ENCODE results near the gene KIR3DL1.
"Not testable (repeated sequence)": the region's sequence is repeated elsewhere in the genome, so short reads cannot be mapped to it uniquely, and the experiment has no call there.

KIR3DL1 gene

DNA sequence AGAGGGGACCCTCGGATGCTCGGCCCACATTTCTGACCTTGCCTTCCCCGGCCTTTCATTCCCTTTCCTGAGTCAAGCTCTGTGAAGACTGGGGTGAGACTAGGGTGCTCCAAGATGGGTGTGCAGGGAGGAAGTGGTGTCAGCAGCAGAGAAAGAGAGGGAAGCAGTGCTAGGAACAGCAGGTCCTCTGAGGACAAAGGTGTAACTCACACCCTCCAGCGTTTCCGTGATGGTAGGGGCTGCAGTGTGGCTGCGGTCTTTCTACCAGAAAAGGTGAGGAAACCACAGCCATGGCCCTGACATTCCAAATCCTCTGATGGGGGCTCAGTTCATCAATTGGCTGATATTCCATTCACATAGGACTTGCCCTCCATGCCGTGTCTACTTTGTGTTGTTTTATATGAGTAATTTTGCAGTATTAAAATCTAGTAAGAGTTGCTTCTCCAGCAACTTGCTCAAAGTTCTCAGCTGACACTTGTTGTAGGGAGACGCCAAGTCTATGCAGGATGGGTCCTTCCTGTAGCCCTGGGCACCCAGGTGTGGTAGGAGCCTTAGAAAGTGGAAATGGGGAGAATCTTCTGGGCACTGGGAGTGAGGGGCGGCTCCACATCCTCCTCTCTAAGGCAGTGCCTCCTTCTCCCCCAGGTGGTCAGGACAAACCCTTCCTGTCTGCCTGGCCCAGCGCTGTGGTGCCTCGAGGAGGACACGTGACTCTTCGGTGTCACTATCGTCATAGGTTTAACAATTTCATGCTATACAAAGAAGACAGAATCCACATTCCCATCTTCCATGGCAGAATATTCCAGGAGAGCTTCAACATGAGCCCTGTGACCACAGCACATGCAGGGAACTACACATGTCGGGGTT is 1.6 kb downstream of the KIR3DL1 start:
- no peak for DNase-seq

DNA sequence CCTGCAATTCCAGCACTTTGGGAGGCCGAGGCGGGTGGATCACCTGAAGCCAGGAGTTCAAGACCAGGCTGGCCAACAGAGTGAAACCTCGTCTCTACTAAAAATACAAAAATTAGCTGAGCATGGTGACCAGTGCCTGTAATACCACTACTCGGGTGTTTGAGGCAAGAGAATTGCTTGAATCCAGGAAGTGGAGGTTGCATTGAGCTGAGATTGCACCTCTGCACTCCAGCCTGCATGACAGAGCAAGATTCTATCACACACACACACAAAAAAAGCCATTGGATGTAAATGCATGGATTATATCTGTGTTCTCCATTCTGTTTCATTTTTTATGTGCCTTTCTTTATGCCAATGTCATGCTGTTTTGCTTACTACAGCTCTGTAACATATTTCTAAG is 8.1 kb downstream of the KIR3DL1 start:
- DNase-seq, result not testable (repeated sequence)

DNA sequence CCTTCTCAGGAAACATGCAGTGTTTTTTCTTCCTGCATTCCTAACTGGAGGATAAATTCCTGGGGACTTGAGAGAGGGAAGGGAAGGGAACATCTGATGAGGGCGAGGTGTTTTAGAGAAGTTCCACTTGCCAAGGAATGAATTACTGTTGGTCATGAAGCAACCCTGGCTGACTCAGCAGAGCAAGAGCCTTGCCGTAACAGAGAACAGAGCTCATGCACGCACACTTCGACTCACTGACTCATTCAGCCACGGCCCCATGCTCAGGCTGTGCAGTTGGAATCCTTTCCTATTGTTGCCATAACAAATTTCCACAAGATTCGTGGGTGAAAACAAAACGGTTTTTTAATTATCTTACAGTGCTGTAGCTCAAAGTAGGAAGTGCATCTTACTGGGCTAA is 9.1 kb downstream of the KIR3DL1 start:
- not testable (repeated sequence) for DNase-seq

DNA sequence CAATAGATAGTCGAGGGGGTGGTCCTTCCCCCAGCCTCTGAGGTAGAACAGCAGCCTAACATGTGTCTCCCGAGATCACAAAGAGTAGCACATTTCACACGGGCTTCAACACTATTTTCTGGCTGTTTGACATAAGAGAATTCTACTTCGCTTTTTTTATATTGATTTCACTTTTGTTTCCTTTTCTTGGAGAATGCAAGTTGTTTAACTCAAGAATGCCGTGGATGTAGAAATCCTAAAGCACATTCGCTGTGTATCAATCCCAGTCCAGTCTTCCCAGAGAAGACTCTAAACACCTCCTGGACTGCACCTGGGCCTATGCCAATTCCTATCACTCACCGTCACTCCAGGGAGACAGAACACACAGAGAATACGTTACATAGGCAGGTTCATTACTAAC is 11.8 kb downstream of the KIR3DL1 start:
- DNase-seq, result not testable (repeated sequence)

DNA sequence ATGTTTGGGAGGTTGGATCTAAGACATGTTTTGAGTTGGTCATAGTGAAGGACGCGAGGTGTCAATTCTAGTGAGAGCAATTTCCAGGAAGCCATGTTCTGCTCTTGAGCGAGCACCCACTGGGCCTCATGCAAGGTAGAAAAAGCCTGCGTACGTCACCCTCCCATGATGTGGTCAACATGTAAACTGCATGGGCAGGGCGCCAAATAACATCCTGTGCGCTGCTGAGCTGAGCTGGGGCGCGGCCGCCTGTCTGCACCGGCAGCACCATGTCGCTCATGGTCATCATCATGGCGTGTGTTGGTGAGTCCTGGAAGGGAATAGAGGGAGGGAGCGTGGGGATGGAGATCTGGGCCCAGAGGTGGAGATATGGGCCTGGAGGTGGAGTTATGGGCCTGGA is 16.2 kb downstream of the KIR3DL1 start, which contains the start of gene KIR2DS4:
Gene KIR2DS4 (plus strand): TSS at position 181 of the 400 bp plus-strand sequence.
- DNase-seq, result not testable (repeated sequence)

DNA sequence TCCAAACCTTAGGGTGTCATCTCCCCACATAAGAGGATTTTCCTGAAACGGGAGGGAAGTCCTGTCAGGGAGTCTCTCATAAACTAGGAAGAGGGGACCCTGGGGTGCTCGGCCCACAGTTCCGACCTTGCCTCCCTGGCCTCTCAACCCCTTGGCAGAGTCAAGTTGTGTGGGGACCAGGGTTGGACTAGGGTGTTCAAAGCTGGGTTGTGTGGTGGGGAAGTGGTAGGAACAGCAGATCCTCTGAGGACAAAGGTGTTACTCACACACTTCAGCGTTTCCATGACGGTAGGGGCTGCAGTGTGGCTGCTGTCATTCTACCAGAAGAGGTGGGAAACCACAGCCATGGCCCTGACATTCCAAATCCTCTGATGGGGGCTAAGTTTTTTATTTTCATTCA is 18.9 kb downstream of the KIR3DL1 start:
- DNase-seq, result not testable (repeated sequence)

DNA sequence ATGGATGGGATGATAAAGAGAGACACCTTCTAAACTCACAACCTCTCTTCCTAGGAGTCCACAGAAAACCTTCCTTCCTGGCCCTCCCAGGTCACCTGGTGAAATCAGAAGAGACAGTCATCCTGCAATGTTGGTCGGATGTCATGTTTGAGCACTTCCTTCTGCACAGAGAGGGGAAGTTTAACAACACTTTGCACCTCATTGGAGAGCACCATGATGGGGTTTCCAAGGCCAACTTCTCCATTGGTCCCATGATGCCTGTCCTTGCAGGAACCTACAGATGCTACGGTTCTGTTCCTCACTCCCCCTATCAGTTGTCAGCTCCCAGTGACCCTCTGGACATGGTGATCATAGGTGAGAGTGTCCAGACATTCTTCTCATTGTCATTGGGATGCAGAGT is 21.3 kb downstream of the KIR3DL1 start:
- DNase-seq, result not testable (repeated sequence)

DNA sequence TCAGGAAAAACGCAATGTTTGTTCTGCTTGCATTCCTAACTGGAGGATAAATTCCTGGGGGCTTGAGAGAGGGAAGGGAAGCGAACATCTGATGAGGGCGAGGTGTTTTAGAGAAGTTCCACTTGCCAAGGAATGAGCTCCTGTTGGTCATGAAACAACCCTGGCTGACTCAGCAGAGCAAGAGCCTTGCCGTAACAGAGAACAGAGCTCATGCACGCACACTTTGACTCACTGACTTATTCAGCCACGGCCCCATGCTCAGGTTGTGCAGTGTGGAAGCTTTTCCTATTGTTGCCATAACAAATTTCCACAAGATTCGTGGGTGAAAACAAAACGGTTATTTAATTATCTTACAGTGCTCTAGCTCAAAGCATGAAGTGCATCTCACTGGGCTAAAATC is 26.9 kb downstream of the KIR3DL1 start:
- not testable (repeated sequence) for DNase-seq

DNA sequence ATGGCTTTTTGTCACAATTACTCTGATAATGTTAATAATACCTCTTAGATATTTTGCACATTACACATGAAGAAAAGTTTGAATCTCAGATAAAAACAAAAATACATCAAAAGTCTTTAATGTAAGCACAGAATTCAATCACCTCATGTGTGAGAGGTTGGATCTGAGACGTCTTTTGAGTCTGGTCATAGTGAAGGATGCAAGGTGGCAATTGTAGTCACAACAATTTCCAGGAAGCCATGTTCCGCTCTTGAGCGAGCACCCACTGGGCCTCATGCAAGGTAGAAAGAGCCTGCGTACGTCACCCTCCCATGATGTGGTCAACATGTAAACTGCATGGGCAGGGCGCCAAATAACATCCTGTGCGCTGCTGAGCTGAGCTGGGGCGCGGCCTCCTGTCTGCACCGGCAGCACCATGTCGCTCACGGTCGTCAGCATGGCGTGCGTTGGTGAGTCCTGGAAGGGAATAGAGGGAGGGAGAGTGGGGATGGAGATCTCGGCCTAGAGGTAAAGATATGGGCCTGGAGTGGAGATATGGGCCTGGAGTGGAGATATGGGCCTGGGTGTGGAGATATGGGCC is 33.9 kb downstream of the KIR3DL1 start, which contains the start of gene KIR3DL2:
Gene KIR3DL2 (plus strand): TSS at position 383 of the 580 bp plus-strand sequence. CDS start 33 bp downstream, at position 416.
- DNase-seq, result not testable (repeated sequence)

DNA sequence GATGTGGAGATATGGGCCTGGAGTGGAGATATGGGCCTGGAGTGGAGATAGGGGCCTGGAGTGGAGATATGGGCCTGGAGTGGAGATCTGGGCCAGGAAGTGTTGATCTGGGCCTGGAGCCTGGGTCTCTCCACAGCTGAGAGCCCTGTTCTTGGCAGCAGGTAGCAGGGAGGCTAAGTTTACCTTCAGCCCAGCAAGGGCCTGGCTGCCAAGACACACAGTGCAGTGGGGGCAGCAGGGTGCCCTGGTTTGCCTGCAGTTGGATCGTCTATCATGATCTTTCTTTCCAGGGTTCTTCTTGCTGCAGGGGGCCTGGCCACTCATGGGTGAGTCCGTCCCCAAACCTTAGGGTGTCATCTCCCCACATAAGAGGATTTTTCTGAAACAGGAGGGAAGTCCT is 34.7 kb downstream of the KIR3DL1 start:
- no peak for DNase-seq

DNA sequence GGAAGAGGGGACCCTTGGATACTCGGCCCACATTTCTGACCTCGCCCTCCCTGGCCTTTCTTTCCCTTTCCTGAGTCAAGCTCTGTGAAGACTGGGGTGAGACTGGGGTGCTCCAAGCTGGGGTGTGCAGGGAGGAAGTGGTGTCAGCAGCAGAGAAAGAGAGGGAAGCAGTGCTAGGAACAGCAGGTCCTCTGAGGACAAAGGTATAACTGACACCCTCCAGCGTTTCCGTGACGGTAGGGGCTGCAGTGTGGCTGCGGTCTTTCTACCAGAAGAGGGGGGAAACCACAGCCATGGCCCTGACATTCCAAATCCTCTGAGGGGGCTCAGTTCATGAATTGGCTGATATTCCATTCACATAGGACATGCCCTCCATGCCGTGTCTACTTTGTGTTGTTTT is 35.1 kb downstream of the KIR3DL1 start:
- DNase-seq, result no peak

DNA sequence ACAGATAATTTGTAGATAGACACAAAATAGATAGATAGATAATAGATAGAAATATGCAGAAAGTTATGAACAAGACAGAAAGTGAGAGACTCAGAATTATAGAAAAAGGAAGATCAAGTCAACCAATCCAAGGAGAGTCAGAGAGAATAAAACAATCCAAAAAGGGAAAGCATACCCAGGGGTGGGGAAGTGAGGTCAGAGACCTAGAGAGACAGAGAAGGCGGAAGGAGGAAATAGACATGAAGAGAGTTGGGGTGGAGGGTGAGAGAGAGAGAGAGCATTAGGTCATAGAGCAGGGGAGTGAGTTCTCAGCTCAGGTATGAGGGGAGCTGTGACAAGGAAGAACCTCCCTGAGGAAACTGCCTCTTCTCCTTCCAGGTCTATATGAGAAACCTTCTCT is 39.0 kb downstream of the KIR3DL1 start:
- DNase-seq, result not testable (repeated sequence)

DNA sequence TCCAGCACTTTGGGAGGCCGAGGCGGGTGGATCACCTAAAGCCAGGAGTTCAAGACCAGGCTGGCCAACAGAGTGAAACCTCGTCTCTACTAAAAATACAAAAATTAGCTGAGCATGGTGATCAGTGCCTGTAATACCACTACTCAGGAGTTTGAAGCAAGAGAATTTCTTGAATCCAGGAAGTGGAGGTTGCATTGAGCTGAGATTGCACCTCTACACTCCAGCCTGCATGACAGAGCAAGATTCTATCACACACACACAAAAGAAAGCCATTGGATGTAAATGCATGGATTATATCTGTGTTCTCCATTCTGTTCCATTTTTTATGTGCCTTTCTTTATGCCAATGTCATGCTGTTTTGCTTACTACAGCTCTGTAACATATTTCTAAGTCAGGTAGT is 42.2 kb downstream of the KIR3DL1 start:
- DNase-seq, result not testable (repeated sequence)

DNA sequence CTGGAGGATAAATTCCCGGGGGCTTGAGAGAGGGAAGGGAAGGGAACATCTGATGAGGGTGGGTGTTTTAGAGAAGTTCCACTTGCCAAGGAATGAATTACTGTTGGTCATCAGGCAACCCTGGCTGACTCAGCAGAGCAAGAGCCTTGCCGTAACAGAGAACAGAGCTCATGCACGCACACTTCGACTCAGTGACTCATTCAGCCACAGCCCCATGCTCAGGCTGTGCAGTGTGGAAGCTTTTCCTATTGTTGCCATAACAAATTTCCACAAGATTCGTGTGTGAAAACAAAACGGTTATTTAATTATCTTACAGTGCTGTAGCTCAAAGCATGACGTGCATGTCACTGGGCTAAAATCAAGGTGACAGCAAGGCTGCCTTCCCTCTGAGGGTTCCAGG is 43.2 kb downstream of the KIR3DL1 start:
- not testable (repeated sequence) for DNase-seq

DNA sequence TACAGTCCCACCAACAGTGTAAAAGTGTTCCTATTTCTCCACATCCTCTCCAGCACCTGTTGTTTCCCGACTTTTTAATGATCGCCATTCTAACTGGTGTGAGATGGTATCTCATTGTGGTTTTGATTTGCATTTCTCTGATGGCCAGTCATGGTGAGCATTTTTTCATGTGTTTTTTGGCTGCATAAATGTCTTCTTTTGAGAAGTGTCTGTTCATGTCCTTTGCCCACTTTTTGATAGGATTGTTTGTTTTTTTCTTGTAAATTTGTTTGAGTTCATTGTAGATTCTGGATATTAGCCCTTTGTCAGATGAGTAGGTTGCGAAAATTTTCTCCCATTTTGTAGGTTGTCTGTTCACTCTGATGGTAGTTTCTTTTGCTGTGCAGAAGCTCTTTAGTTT is 47.2 kb downstream of the KIR3DL1 start:
- DNase-seq, result not testable (repeated sequence)

DNA sequence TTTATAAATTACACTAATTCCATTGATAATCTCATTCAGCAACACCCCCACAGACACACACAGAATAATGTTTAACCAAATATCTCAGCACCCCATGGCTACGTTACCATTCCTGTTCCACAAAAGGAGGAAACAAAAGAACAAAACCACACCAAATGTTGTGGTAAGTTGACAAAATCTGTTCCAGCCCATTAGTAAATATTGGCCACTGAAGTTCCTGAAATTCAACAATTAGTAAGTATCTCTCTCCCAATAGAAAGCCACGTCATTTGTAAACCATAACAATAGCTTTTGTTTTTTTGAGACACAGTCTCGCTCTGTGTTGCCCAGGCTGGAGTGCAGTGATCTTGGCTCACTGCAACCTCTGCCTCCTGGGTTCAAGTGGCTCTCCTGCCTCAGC is 55.4 kb downstream of the KIR3DL1 start:
- DNase-seq, result no peak

DNA sequence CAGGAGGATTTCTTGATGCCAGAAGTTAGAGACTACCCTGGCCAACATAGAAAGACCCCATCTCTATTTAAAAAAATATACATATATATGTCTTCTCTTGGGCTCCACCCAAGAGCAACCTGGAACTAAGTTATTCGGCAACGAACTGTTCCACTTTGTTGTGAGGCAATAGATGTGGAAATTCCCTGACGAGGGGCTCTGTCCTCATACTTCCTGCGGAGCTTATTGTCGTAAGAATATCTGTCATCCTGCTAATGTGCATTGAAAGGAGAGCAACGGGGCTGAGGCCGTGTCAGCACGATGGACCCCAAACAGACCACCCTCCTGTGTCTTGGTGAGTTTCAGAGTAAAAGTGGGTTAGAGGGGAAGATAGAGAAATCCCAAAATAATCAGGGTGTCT is 57.7 kb downstream of the KIR3DL1 start, which contains the start of gene FCAR:
Gene FCAR (plus strand): TSS at position 246 of the 400 bp plus-strand sequence. CDS start 55 bp downstream, at position 301.
- no peak for DNase-seq

DNA sequence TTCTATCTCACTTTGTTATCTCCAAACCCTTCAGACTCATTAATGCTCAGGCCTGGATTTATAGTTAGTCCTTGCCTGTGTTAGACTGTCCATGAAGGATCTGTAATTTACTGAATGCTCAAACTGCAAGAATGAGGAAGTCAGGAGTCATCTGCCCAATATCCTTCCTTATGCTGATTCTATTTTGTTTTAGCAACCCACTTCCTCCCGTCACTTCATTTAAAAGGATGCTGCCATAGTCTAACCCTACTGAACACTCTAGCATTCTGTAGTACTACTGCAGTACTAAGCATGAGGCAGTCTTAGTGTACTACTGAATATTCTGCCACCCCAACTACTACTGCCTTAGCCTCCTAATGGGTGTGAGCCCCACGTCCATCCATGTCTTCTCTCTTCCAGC is 59.2 kb downstream of the KIR3DL1 start:
- DNase-seq, result no peak

DNA sequence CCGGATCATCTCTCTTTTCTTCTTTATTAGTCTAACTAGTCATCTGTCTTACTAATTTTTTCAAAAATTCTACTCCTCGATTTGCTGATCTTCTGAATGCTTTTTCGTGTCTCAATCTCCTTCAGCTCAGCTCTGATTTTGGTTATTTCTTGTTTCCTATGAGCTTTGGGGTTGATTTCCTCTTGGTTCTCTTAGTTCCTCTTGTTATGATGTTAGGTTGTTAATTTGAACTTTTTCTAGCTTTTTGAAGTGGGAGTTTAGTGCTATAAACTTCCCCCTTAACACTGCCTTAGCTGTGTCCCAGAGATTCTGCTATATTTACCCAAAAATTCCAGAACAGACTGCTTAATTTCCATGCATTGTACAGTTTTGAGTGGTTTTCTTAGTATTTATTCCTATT is 61.2 kb downstream of the KIR3DL1 start:
- no peak for DNase-seq

All from C1 segment of cervical spinal cord (tissue), 14 donors.